Activated CD4-positive, alpha-beta T cell treated with anti-CD3 and anti-CD28 coated beads, Interleukin-2, amount 50 U/mL, for 1 hour (primary cell): ENCODE measurements around the gene DUS3L.

Experiments used
- DNase-seq: peaks from one replicate; pipeline ENCODE4 v3.0.0-alpha.2; 2020

The DUS3L gene

GRCh38 chr19:5790559-5791520 is at the start of gene DUS3L:
TSS of gene DUS3L (minus strand) at chr19:5791163. CDS start at chr19:5791141, 22 bp downstream.
- DNase-seq: peak; percentile 94

GRCh38 chr19:5839065-5840017 is 48.4 kb upstream of the DUS3L start, which contains the start of gene FUT6:
TSS of gene FUT6 (minus strand) at chr19:5839702. CDS start at chr19:5832567, 7,135 bp downstream.
- no peak for DNase-seq

- DNase-seq: no peak
Measured at GRCh38 chr19:5838353-5839064, 47.5 kb upstream of the DUS3L start.

GRCh38 chr19:5837761-5838352 is 46.9 kb upstream of the DUS3L start:
- no peak for DNase-seq

- no peak for DNase-seq
Measured at GRCh38 chr19:5832527-5833216, 41.7 kb upstream of the DUS3L start.

GRCh38 chr19:5832061-5832460 is 41.1 kb upstream of the DUS3L start:
- no peak for DNase-seq

- no peak for DNase-seq
Measured at GRCh38 chr19:5831159-5831558, 40.2 kb upstream of the DUS3L start.

- DNase-seq: no peak
Measured at GRCh38 chr19:5829567-5830310, 38.8 kb upstream of the DUS3L start.

- no peak for DNase-seq
Measured at GRCh38 chr19:5828661-5829566, 38.0 kb upstream of the DUS3L start.

- DNase-seq: peak; percentile 92
Measured at GRCh38 chr19:5827891-5828660, 37.1 kb upstream of the DUS3L start.

GRCh38 chr19:5827342-5827890 is 36.5 kb upstream of the DUS3L start:
- no peak for DNase-seq

- DNase-seq: no peak
Measured at GRCh38 chr19:5826531-5827341, 35.8 kb upstream of the DUS3L start.

GRCh38 chr19:5825178-5825577 is 34.2 kb upstream of the DUS3L start:
- DNase-seq: no peak

- no peak for DNase-seq
Measured at GRCh38 chr19:5824751-5825150, 33.8 kb upstream of the DUS3L start.

GRCh38 chr19:5823579-5824281 is 32.8 kb upstream of the DUS3L start:
- DNase-seq: no peak

GRCh38 chr19:5822181-5822844 is 31.4 kb upstream of the DUS3L start:
- no peak for DNase-seq
